Measurements from ENCODE around the gene PTPRT. TPM values are rescaled to one million over a fixed set of nuclear protein-coding genes. Genes with fewer than 3 reads are reported as not detected.

Gene PTPRT
- total RNA-seq, 1 experiment from 2014 or later, result not detected

DNA sequence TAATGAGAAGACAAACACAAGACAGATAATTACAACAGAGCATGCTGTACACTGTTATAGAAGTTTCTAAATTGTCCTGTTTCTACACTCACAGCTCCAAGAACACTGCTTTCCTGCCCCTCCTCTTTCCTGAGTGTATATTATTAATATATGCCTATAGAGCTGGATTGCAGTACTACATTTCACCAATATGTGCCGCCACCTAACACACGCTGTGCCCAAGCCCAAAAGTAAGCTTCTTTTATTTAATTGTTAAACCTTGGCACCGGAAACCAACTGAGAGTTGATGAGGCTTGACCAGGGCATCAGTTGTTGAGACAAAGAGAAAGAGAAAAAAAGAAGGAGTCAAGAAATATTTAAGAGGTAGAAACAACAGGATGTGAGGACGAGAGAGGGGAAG is 16.0 kb upstream of the PTPRT start:
- ChIA-PET POLR2A (no interaction called here), CTCF (interaction anchor here (0.6 to 0.7 kb wide), 2 partner anchors 112 to 215 kb away, joined by 3 to 4 read pairs; no protein-coding TSS in a partner anchor)
- H3K9me3 ChIP-seq (ENCODE audit: control insufficient read depth, insufficient read depth, low read depth, low read length), result no peaks in the 10 kb centered on the region
- no peak overlapping the region for H3K4me3 ChIP-seq (ENCODE audit: low read depth in 2 of 2, low read length in 2 of 2)
- no peaks in the 10 kb centered on the region for H3K36me3 ChIP-seq (ENCODE audit: control insufficient read depth, insufficient read depth, low read length)
- H3K4me1 ChIP-seq (ENCODE audit: control insufficient read depth, insufficient read depth, low read length), result no peaks in the 10 kb centered on the region
- H3K27me3 ChIP-seq (ENCODE audit: control insufficient read depth, insufficient read depth, low read length), result peaks cover 4% of the 10 kb centered on the region; the same call in 1 of the 2 replicates
- no peak overlapping the region for H3K27ac ChIP-seq (ENCODE audit: low read length)
- no peak for DNase-seq (ENCODE audit: low read depth, low spot score)
- TF ChIP-seq, protein P1, sequence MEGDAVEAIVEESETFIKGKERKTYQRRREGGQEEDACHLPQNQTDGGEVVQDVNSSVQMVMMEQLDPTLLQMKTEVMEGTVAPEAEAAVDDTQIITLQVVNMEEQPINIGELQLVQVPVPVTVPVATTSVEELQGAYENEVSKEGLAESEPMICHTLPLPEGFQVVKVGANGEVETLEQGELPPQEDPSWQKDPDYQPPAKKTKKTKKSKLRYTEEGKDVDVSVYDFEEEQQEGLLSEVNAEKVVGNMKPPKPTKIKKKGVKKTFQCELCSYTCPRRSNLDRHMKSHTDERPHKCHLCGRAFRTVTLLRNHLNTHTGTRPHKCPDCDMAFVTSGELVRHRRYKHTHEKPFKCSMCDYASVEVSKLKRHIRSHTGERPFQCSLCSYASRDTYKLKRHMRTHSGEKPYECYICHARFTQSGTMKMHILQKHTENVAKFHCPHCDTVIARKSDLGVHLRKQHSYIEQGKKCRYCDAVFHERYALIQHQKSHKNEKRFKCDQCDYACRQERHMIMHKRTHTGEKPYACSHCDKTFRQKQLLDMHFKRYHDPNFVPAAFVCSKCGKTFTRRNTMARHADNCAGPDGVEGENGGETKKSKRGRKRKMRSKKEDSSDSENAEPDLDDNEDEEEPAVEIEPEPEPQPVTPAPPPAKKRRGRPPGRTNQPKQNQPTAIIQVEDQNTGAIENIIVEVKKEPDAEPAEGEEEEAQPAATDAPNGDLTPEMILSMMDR (IDR thresholded peaks at IDR 0.05), result peak; percentile 23; the same call in 1 of the 2 replicates
- TF ChIP-seq, protein P2, sequence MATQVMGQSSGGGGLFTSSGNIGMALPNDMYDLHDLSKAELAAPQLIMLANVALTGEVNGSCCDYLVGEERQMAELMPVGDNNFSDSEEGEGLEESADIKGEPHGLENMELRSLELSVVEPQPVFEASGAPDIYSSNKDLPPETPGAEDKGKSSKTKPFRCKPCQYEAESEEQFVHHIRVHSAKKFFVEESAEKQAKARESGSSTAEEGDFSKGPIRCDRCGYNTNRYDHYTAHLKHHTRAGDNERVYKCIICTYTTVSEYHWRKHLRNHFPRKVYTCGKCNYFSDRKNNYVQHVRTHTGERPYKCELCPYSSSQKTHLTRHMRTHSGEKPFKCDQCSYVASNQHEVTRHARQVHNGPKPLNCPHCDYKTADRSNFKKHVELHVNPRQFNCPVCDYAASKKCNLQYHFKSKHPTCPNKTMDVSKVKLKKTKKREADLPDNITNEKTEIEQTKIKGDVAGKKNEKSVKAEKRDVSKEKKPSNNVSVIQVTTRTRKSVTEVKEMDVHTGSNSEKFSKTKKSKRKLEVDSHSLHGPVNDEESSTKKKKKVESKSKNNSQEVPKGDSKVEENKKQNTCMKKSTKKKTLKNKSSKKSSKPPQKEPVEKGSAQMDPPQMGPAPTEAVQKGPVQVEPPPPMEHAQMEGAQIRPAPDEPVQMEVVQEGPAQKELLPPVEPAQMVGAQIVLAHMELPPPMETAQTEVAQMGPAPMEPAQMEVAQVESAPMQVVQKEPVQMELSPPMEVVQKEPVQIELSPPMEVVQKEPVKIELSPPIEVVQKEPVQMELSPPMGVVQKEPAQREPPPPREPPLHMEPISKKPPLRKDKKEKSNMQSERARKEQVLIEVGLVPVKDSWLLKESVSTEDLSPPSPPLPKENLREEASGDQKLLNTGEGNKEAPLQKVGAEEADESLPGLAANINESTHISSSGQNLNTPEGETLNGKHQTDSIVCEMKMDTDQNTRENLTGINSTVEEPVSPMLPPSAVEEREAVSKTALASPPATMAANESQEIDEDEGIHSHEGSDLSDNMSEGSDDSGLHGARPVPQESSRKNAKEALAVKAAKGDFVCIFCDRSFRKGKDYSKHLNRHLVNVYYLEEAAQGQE (IDR thresholded peaks at IDR 0.05; ENCODE audit: insufficient read depth in 1 of 2, low read depth in 2 of 2, low read length in 1 of 2), result no peak
- no peak for TF ChIP-seq SIN3A (IDR thresholded peaks at IDR 0.05; ENCODE audit: borderline replicate concordance, insufficient read depth, low read depth, low read length)
- in situ Hi-C loops (cut with HindIII; ENCODE audit: low pct_unique_long_range_greater_than_20kb, low sequenced_read_pairs) (no loop called here), intact Hi-C loops (cut with micrococcal nuclease; ENCODE audit: unreplicated experiment) (no loop called here)
- BruUV-seq (replicated peaks), result no TSS peak
- ATAC-seq, result no peak

DNA sequence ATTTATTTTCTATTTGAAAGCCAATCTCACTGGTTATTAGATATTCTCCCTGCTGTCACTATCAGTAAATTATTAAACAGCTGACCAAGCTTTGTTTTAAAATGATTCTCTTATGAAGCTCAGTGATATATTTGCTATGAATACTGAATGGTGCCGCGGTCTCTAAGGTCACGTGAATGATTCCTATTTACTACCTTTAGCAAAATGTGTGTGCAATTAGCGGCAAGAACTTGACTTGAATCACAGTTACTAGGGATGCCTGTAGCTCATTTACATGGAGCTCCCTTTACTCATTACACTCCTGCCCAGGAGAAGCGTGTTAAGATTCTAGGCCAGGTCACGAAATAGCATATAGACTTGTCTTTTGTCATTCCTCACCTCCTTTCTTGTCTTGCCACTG is 12.4 kb upstream of the PTPRT start:
- H3K27me3 ChIP-seq (ENCODE audit: control insufficient read depth, insufficient read depth, low read length), result peaks cover 4% of the 10 kb centered on the region; the same call in 1 of the 2 replicates
- CTCF ChIA-PET, result no interaction called here

More for the DNA sequence above, 12.4 kb upstream of the PTPRT start:
- no peak for ATAC-seq
- Histone ChIP-seq H3K27ac (ENCODE audit: low read length) (no peak overlapping the region), H3K4me1 (ENCODE audit: control insufficient read depth, insufficient read depth, low read length) (no peaks in the 10 kb centered on the region), H3K36me3 (ENCODE audit: control insufficient read depth, insufficient read depth, low read length) (no peaks in the 10 kb centered on the region), H3K4me3 (ENCODE audit: low read depth in 2 of 2, low read length in 2 of 2) (no peak overlapping the region), H3K9me3 (ENCODE audit: control insufficient read depth, insufficient read depth, low read depth, low read length) (no peaks in the 10 kb centered on the region)
- TF ChIP-seq, protein P1 (IDR thresholded peaks at IDR 0.05), result no peak
- TF ChIP-seq SIN3A (IDR thresholded peaks at IDR 0.05; ENCODE audit: borderline replicate concordance, insufficient read depth, low read depth, low read length), result no peak
- no peak for TF ChIP-seq POLR2AphosphoS5 (IDR thresholded peaks at IDR 0.05; ENCODE audit: low read depth, low read length)
- no peak for TF ChIP-seq TCF7L2 (IDR thresholded peaks at IDR 0.05; ENCODE audit: low read depth, low read length)
- TF ChIP-seq, protein P2 (IDR thresholded peaks at IDR 0.05; ENCODE audit: insufficient read depth in 1 of 2, low read depth in 2 of 2, low read length in 1 of 2), result no peak
- no peak for DNase-seq (ENCODE audit: low read depth, low spot score)
- in situ Hi-C loops (cut with HindIII; ENCODE audit: low pct_unique_long_range_greater_than_20kb, low sequenced_read_pairs) (no loop called here), intact Hi-C loops (cut with micrococcal nuclease; ENCODE audit: unreplicated experiment) (no loop called here)
- POLR2A ChIA-PET, result no interaction called here
- BruUV-seq (replicated peaks), result no TSS peak

Data from Panc1 (cell line).